ENCODE data around the gene AFG3L2.

- TF ChIP-seq EZH2 (IDR thresholded peaks at IDR 0.05) (no peak), POLR2AphosphoS5 (IDR thresholded peaks at IDR 0.05; ENCODE audit: borderline replicate concordance, low read depth, low read length) (no peak), FOXP2 (optimal IDR thresholded peaks at IDR 0.05; ENCODE audit: control extremely low read depth, extremely low read length, insufficient read depth) (no peak)
Observed at GRCh38 chr18:12394428-12394827, 17.4 kb upstream of the AFG3L2 start.

Measured in SK-N-MC (cell line).